Transverse colon (tissue), 4 donors: Measurements from ENCODE around the gene UBE2G1. TPM values are rescaled to one million over a fixed set of nuclear protein-coding genes. Genes with fewer than 3 reads are reported as not detected.

Experiments used
- DNase-seq: peaks from one replicate; pipeline ENCODE4 v3.0.0-alpha.2; 2019
- H3K27ac ChIP-seq, 4 donors: fragments of 200-600 bp; sonication (generic); 2 replicates each; pipeline ENCODE4 v1.5.1; 2016 to 2018; ENCODE audit warnings: inconsistent platforms in 4 of 4
- H3K27me3 ChIP-seq: fragments of 200-600 bp; sonication (generic); 2 replicates; pipeline ENCODE4 v1.5.1; 2017; ENCODE audit warnings: inconsistent platforms
- H3K36me3 ChIP-seq, 4 donors: fragments of 200-600 bp; sonication (generic); 2 replicates each; pipeline ENCODE4 v1.5.1; 2017 to 2019; ENCODE audit warnings: inconsistent platforms in 4 of 4
- H3K4me1 ChIP-seq, 4 donors: fragments of 200-600 bp; sonication (generic); 2 replicates each; pipeline ENCODE4 v1.5.1; 2017 to 2020; ENCODE audit warnings: inconsistent platforms in 4 of 4
- H3K4me3 ChIP-seq, 4 donors: fragments of 200-600 bp; sonication (generic); 1 replicate in 1 of 4; 2 replicates in 3 of 4; pipeline versions ENCODE4 v1.5.1 to v1.6.1; 2017 to 2019; ENCODE audit warnings: inconsistent platforms in 4 of 4
- H3K9me3 ChIP-seq, 2 donors: fragments of 200-600 bp; sonication (generic); 2 replicates each; pipeline ENCODE4 v1.5.1; 2017 to 2019; ENCODE audit warnings: inconsistent platforms in 2 of 2
- EP300 ChIP-seq: sonication (generic); formaldehyde crosslinking; IDR thresholded peaks from one replicate; pipeline ENCODE4 v1.6.1; 2017; ENCODE audit warnings: antibody characterized with exemption, low read depth
- POLR2A ChIP-seq: fragments of 450-650 bp; IDR thresholded peaks from one replicate; pipeline ENCODE4 v1.6.1; 2016; ENCODE audit warnings: antibody characterized with exemption, mild to moderate bottlenecking, moderate library complexity
- POLR2AphosphoS5 ChIP-seq, 3 donors: sonication (generic); formaldehyde crosslinking; IDR thresholded peaks; one replicate each; pipeline ENCODE4 v1.6.1; 2016; ENCODE audit warnings: antibody characterized with exemption in 3 of 3
- WGBS, 2 donors: methylation state at CpG; one replicate each; pipeline ENCODE4 v1.1.5; 2018; ENCODE audit warnings: low coverage in 1 of 2; 5-methylcytosine and 5-hydroxymethylcytosine counted together
- in situ Hi-C, 4 donors: fragments of 200-750 bp; cut with MboI; loops; one replicate each; pipeline versions ENCODE4 v1.15.0 to v1.15.1; 2017; ENCODE audit warnings: low sequenced_read_pairs in 3 of 4, low pct_ligation_motif_present in 1 of 4, low pct_unique_long_range_greater_than_20kb in 1 of 4
- intact Hi-C: fragments of 100-400 bp; cut with DNase I; formaldehyde crosslinking; loops from one replicate; pipeline ENCODE4 v1.15.1; 2023; ENCODE audit warnings: low total_unique reads
- total RNA-seq, 4 donors: library from RNA; depleted of rRNA; stranded (reverse); fragments of >200 nt; gene quantifications; one replicate each; pipeline ENCODE4 v1.1.0, GENCODE V29; 2016
- TF ChIP-seq, protein P1 (sequence below), 5 experiments: fragments of 200-600 bp in 3 of 5; fragments of 450-650 bp in 2 of 5; sonication (generic) in 3 of 5; IDR thresholded peaks; 1 replicate in 2 of 5; 2 replicates in 3 of 5; pipeline ENCODE4 v1.5.1; 2016 to 2017; ENCODE audit warnings: antibody characterized with exemption in 5 of 5, inconsistent platforms in 3 of 5, mild to moderate bottlenecking in 2 of 5, moderate library complexity in 1 of 5

UBE2G1 gene
- total RNA-seq, 4 donors from 2014 or later, result 41.6 to 104 (median 53.0) TPM

DNA sequence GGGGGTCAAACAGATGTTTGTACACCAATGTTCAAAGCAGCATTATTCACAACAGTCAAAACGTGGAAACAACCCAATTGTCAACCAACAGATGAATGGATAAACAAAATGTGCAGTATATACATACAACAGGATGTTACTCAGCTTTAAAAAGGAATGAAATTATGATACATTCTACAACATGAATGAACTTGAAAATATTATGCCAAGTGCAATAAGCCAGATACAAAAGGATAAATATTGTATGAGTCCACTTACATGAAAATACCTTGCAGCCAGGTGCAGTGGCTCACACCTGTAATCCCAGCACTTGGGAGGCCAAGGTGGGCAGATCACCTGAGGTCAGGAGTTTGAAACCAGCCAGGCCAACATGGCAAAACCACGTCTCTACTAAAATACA is 39.9 kb downstream of the UBE2G1 start:
- no peak overlapping the region for H3K27ac ChIP-seq
- H3K36me3 ChIP-seq, result peaks cover 0 to 1% (median 0%) of the 10 kb centered on the region in 4 donors
- in situ Hi-C loops, result no loop called here
- no peak for DNase-seq
- 80% methylated on average over 2 of the region's 2 CpGs; no CpG with 5 or more reads in 1 of the 2 donors for WGBS, 2 donors
- intact Hi-C loops, result no loop called here
- H3K4me3 ChIP-seq, result no peak overlapping the region
- TF ChIP-seq EP300 (no peak), POLR2A (no peak), POLR2AphosphoS5 (IDR thresholded peaks at IDR 0.05) (no peak)
- TF ChIP-seq, protein P1, sequence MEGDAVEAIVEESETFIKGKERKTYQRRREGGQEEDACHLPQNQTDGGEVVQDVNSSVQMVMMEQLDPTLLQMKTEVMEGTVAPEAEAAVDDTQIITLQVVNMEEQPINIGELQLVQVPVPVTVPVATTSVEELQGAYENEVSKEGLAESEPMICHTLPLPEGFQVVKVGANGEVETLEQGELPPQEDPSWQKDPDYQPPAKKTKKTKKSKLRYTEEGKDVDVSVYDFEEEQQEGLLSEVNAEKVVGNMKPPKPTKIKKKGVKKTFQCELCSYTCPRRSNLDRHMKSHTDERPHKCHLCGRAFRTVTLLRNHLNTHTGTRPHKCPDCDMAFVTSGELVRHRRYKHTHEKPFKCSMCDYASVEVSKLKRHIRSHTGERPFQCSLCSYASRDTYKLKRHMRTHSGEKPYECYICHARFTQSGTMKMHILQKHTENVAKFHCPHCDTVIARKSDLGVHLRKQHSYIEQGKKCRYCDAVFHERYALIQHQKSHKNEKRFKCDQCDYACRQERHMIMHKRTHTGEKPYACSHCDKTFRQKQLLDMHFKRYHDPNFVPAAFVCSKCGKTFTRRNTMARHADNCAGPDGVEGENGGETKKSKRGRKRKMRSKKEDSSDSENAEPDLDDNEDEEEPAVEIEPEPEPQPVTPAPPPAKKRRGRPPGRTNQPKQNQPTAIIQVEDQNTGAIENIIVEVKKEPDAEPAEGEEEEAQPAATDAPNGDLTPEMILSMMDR (IDR thresholded peaks at IDR 0.05), result no peak
- no peaks in the 10 kb centered on the region for H3K9me3 ChIP-seq
- H3K27me3 ChIP-seq, result no peaks in the 10 kb centered on the region
- H3K4me1 ChIP-seq, result peaks cover under 1 to 34% (median 4%) of the 10 kb centered on the region in 4 donors

DNA sequence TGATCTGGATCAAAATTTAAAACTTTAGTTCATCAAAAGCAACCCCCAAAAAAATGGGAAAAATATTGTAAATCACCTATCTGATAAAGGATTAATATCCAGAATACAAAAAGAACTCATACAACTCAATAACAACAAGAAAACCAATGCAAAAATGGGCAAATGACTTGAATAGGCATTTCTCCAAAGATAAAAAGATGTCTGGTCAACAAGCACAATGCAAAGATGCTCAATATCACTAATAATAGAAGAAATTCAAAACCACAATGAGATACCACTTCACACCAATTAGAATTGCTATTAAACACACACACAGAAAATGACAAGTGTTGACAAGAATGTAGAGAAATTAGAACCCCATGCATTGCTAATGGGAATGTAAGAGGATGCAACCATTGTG is 40.4 kb downstream of the UBE2G1 start:
- DNase-seq, result no peak
- in situ Hi-C loops, result no loop called here
- Histone ChIP-seq H3K4me1 (peaks cover 0 to 29% (median 2%) of the 10 kb centered on the region in 4 donors), H3K4me3 (no peak overlapping the region), H3K27me3 (no peaks in the 10 kb centered on the region), H3K9me3 (no peaks in the 10 kb centered on the region), H3K27ac (no peak overlapping the region), H3K36me3 (peaks cover 0 to 1% (median 0%) of the 10 kb centered on the region in 4 donors)
- intact Hi-C loops, result no loop called here
- no peak for TF ChIP-seq EP300
- no peak for TF ChIP-seq POLR2AphosphoS5 (IDR thresholded peaks at IDR 0.05)
- TF ChIP-seq, protein P1 (IDR thresholded peaks at IDR 0.05), result no peak
- no peak for TF ChIP-seq POLR2A

DNA sequence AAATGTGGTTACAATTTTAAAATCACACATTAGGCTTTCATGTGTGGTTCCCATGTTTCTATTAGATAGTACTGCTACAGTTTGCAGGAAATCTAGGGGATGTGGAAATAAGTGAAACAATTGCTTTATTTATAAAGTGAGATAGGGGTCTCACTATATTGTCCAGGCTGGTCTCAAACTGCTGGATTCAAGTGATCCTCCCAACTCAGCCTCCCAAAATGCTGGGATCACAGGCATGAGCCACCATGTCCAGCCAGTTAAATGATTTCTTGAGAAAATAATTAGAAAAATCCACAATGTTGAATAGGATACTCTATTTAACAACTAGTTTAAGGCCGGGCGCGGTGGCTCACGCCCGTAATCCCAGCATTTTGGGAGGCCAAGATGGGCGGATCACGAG is 42.0 kb downstream of the UBE2G1 start:
- TF ChIP-seq EP300, result no peak
- TF ChIP-seq, protein P1 (IDR thresholded peaks at IDR 0.05), result no peak
- TF ChIP-seq POLR2AphosphoS5 (IDR thresholded peaks at IDR 0.05), result no peak
- TF ChIP-seq POLR2A, result no peak
- H3K27me3 ChIP-seq, result no peaks in the 10 kb centered on the region
- in situ Hi-C loops, result no loop called here
- peaks cover 1 to 23% (median 4%) of the 10 kb centered on the region in 4 donors for H3K4me1 ChIP-seq
- peaks cover 0 to 1% (median 0%) of the 10 kb centered on the region in 4 donors for H3K36me3 ChIP-seq
- no peak overlapping the region for H3K27ac ChIP-seq
- WGBS, 2 donors, result 98 to 100% methylated on average over 1 to 7 of the region's 7 CpGs
- H3K4me3 ChIP-seq, result no peak overlapping the region
- intact Hi-C loops, result no loop called here
- no peak for DNase-seq
- H3K9me3 ChIP-seq, result no peaks in the 10 kb centered on the region

DNA sequence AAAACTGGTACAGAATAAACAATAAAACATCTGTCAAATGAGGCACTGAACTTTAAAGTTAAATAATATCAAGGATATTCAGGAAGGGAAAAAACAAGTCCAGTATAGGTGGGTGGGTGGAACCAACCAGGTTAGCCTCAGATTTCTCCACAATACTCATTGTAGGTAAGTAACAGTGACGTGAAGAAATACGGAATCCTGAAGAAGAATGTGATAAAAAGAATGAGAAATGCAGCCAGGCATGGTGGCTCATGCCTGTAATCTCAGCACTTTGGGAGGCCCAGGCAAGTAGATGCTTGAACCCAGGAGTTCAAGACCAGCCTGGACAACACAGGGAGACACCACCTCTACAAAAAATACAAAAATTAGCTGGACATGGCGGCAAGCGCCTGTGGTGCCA is 47.3 kb downstream of the UBE2G1 start:
- Histone ChIP-seq H3K9me3 (no peaks in the 10 kb centered on the region), H3K27ac (no peak overlapping the region), H3K4me3 (no peak overlapping the region), H3K27me3 (no peaks in the 10 kb centered on the region), H3K4me1 (peaks cover 20 to 46% (median 39%) of the 10 kb centered on the region in 4 donors), H3K36me3 (no peaks in the 10 kb centered on the region)
- WGBS, 2 donors, result 75 to 91% methylated on average over 2 to 4 of the region's 4 CpGs
- intact Hi-C loops, result no loop called here
- DNase-seq, result no peak
- no peak for TF ChIP-seq EP300
- in situ Hi-C loops, result no loop called here

DNA sequence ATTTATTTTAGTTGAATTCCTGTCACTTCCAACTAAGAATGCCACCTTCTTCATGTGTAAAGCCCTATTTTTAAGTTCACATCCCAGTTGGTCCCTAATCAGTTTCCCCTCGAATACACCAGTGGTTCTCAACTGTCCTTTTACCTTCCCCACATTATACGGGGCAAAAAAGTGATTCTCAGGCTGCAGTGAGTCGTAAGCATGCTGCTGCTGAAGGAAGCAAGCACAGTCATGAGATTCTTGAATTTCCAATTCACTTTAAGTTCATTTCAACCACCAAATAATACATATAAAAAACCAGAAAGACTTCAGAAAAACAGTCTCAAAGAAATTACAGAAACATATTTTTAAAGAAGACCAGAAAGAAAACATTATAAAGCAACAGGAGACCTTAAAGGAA is 47.9 kb downstream of the UBE2G1 start:
- intact Hi-C loops, result no loop called here
- peak overlapping the region; percentile 30 to 59 (median 52) for H3K27ac ChIP-seq
- no peaks in the 10 kb centered on the region for H3K27me3 ChIP-seq
- no peak for TF ChIP-seq POLR2AphosphoS5 (IDR thresholded peaks at IDR 0.05)
- TF ChIP-seq EP300, result no peak
- TF ChIP-seq, protein P1 (IDR thresholded peaks at IDR 0.05), result no peak
- TF ChIP-seq POLR2A, result no peak
- H3K4me3 ChIP-seq, result no peak overlapping the region
- WGBS, 2 donors, result 38 to 50% methylated on average over 3 of the region's 3 CpGs
- peaks cover 20 to 49% (median 40%) of the 10 kb centered on the region in 4 donors for H3K4me1 ChIP-seq
- no peak for DNase-seq
- H3K9me3 ChIP-seq, result no peaks in the 10 kb centered on the region
- no peaks in the 10 kb centered on the region for H3K36me3 ChIP-seq
- in situ Hi-C loops, result no loop called here
